Measurements from ENCODE around the gene TPCN1.

TPCN1 gene

DNA sequence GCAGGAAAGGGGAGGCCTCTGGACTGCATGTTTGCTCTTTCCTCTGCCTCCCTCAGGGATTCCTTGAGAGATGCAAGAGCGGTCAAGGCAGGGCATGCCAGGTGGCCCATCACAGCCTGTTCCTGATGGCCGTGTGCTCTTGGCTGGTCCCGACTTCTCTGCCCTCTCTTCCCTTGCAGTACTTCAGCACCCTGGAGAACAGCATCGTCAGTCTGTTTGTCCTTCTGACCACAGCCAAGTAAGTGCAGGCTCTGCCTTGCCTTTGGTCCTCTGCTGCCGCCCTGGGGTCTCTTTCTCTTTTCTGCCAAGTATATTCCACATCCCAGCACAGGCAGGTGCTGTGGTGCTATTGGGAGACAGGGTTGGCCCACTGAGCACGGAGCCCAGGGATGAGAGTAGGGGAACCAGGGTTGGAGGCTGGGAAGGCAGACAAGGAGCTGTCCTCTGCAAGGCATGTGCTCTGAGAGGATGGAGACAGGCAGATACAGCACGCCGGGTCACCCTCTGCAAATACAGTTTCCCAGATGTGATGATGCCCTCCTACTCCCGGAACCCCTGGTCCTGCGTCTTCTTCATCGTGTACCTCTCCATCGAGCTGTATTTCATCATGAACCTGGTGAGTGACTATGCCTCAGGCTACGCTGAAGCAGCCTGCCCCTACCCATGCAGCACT, 51.9 kb downstream of the TPCN1 start:
- TF ChIP-seq, protein P1, sequence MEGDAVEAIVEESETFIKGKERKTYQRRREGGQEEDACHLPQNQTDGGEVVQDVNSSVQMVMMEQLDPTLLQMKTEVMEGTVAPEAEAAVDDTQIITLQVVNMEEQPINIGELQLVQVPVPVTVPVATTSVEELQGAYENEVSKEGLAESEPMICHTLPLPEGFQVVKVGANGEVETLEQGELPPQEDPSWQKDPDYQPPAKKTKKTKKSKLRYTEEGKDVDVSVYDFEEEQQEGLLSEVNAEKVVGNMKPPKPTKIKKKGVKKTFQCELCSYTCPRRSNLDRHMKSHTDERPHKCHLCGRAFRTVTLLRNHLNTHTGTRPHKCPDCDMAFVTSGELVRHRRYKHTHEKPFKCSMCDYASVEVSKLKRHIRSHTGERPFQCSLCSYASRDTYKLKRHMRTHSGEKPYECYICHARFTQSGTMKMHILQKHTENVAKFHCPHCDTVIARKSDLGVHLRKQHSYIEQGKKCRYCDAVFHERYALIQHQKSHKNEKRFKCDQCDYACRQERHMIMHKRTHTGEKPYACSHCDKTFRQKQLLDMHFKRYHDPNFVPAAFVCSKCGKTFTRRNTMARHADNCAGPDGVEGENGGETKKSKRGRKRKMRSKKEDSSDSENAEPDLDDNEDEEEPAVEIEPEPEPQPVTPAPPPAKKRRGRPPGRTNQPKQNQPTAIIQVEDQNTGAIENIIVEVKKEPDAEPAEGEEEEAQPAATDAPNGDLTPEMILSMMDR (IDR thresholded peaks at IDR 0.05; ENCODE audit: low read length, missing control alignments): no peak
- H3K4me3 ChIP-seq (replicated peaks; ENCODE audit: low read depth, low read length): no peak overlapping the region
- peak; percentile 36 for DNase-seq (ENCODE audit: low read depth)

DNA sequence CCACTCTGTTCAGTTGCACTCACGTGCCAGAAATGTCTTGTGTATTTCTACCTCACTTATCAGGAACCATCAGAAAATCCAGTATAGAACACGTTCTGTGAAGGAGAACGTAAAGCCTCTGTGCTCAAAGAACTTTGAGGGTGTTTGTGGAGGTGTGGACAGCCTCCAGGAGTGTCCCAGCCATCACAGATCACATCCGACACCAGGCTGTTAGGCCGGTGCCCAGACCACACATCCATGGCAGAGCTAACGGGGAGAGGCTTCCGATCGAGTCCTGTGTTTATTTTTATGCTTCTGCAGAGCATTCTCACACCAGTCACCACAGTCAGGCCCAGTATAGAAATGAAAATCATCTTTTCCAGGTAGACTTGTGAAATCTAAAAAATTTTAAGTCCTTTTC, 53.6 kb downstream of the TPCN1 start:
- H3K4me3 ChIP-seq (replicated peaks; ENCODE audit: low read depth, low read length): no peak overlapping the region
- TF ChIP-seq, protein P1 (IDR thresholded peaks at IDR 0.05; ENCODE audit: low read length, missing control alignments): no peak
- no peak for DNase-seq (ENCODE audit: low read depth)

DNA sequence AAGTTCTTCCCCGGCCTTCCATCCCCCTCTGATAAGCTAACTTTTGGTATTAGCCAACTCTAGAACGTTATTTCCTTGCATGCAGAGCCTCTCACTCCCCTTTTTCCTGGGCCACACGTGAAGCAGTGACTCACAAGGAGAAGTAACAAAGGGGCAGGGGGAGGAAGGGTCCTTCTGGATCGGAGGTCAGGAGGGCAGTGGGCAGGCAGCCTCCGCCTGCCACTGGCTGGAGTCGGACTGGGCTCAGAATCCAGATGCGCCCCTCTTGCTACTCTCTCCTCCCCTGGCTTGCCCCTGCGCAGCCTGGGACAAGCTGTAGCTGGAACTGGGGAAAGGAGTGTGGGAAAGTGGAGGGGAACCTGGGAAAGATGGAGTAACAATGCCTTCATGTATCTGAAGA, 55.0 kb downstream of the TPCN1 start:
- DNase-seq (ENCODE audit: low read depth): peak; percentile 88
- TF ChIP-seq, protein P1 (IDR thresholded peaks at IDR 0.05; ENCODE audit: low read length, missing control alignments): no peak
- no peak overlapping the region for H3K4me3 ChIP-seq (replicated peaks; ENCODE audit: low read depth, low read length)

DNA sequence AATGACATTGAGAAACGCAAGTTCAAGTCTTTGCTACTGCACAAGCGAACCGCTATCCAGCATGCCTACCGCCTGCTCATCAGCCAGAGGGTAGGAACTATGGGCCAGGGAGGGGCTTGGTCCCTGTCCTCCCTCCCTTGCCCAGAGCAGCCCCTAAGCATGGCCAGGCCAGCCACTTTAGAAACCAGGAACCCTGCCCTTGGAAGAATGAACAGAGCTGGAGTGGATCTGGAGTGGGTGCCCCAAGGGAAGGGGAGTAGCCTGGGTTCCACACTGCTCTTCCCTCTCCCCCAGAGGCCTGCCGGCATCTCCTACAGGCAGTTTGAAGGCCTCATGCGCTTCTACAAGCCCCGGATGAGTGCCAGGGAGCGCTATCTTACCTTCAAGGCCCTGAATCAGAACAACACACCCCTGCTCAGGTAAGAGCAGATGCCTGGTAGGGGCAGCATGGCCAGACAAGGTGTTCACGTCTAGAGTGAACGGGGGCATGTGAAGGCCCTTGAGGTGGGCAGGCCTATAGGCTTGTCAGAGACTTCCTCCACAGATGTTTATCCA, 55.8 kb downstream of the TPCN1 start:
- TF ChIP-seq, protein P1 (IDR thresholded peaks at IDR 0.05; ENCODE audit: low read length, missing control alignments): no peak
- DNase-seq (ENCODE audit: low read depth): no peak
- H3K4me3 ChIP-seq (replicated peaks; ENCODE audit: low read depth, low read length): no peak overlapping the region

DNA sequence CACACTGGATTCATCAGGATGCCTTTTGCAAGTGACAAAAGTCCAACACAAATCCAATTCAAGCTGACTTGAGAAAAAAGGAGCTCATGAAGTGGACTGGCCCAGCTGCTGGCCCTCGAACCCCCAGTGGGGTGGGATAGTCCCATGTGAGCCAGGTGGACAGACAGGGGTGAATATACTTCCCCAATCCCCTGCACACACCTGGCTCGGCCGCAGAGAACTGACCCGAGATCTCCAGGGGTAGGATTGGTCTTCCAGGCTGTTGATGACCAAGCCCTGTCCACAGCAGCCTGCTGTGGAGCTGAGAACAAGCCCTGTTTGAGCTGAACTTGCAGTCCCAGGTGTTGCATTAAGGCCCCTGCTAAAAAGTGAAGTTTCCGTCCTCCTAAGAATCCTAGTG, 56.2 kb downstream of the TPCN1 start:
- TF ChIP-seq, protein P1 (IDR thresholded peaks at IDR 0.05; ENCODE audit: low read length, missing control alignments): no peak

DNA sequence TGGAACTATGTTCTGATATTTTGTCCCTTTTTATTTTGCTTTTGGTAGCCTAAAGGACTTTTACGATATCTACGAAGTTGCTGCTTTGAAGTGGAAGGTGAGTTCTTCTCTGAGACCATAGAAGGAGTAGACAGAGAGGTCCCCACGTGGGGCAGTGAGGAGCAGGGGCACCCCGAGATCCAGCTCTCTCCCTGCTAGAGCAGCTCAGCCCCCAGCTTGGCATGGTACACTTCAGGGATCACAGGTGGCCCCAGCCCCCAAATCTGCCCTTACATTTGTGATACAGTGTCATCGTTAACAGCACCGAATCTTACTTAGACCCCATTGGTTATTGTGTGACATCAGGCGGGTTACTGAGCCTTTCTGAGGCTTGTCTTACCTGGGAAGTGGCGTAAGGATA, 56.9 kb downstream of the TPCN1 start:
- no peak overlapping the region for H3K4me3 ChIP-seq (replicated peaks; ENCODE audit: low read depth, low read length)
- no peak for DNase-seq (ENCODE audit: low read depth)
- TF ChIP-seq, protein P1 (IDR thresholded peaks at IDR 0.05; ENCODE audit: low read length, missing control alignments): no peak

More for the DNA sequence above, 56.2 kb downstream of the TPCN1 start:
- H3K4me3 ChIP-seq (replicated peaks; ENCODE audit: low read depth, low read length): no peak overlapping the region
- no peak for DNase-seq (ENCODE audit: low read depth)

DNA sequence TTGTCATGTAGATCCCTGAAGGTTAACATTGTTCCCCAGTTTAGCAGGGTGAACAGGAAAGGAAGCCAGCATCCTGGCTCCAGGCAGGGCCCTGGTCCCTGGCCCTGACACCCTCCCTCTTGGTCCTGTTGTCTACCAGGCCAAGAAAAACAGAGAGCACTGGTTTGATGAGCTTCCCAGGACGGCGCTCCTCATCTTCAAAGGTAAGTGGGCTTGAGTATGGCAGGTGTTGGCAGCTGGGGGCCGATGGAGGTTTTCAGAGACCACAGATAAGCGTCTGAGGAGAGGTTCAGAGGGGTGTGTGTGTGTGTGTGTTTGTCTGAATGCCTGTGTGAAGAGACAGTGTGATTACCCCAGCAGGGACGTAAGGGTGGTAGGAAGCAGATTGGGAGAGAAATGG, 57.4 kb downstream of the TPCN1 start:
- no peak overlapping the region for H3K4me3 ChIP-seq (replicated peaks; ENCODE audit: low read depth, low read length)
- DNase-seq (ENCODE audit: low read depth): no peak
- TF ChIP-seq, protein P1 (IDR thresholded peaks at IDR 0.05; ENCODE audit: low read length, missing control alignments): no peak
